Measurements from ENCODE around the gene METRNL. TPM values are rescaled to one million over a fixed set of nuclear protein-coding genes. Genes with fewer than 3 reads are reported as not detected.

Gene METRNL
- total RNA-seq, 1 experiment from 2014 or later, result 58.7 TPM

DNA sequence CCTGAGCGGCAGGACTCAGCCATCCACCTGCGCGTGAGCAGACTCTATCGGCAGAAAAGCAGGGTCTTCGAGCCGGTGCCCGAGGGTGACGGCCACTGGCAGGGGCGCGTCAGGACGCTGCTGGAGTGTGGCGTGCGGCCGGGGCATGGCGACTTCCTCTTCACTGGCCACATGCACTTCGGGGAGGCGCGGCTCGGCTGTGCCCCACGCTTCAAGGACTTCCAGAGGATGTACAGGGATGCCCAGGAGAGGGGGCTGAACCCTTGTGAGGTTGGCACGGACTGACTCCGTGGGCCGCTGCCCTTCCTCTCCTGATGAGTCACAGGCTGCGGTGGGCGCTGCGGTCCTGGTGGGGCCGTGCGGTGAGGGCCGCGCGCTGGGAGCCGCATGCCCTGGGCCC lies 14.9 kb downstream of the METRNL start:
- intact Hi-C loops (cut with micrococcal nuclease), result no loop called here
- Histone ChIP-seq H3K4me2 (ENCODE audit: low read length) (no peak overlapping the region), H3K27me3 (ENCODE audit: insufficient read depth, low read length) (no peaks in the 10 kb centered on the region), H2AFZ (ENCODE audit: low read depth, low read length, poor library complexity, severe bottlenecking) (no peak overlapping the region), H3K27ac (ENCODE audit: low read depth, low read length) (no peak overlapping the region), H3K79me2 (ENCODE audit: insufficient read depth, low read length) (peaks cover 23% of the 10 kb centered on the region), H3K9ac (ENCODE audit: low read length) (no peak overlapping the region), H3K36me3 (ENCODE audit: control insufficient read depth in 1 of 2, insufficient read depth in 2 of 2, low read length in 2 of 2) (peaks cover 11 to 19% of the 10 kb centered on the region in 2 experiments; a peak in 3 of 4 replicates), H3K4me3 (replicated peaks in 1 of 2; ENCODE audit: low read depth in 1 of 2, low read length in 2 of 2) (no peak overlapping the region), H3K4me1 (ENCODE audit: control insufficient read depth in 1 of 2, insufficient read depth in 2 of 2, low read length in 2 of 2) (peaks cover 0 to 4% of the 10 kb centered on the region in 2 experiments; a peak in 2 of 4 replicates), H3K9me3 (ENCODE audit: control insufficient read depth in 1 of 2, insufficient read depth in 1 of 2, low read depth in 1 of 2, low read length in 2 of 2) (no peaks in the 10 kb centered on the region), H3K9me2 (ENCODE audit: insufficient read depth) (no peaks in the 10 kb centered on the region), H4K20me1 (ENCODE audit: insufficient read depth) (no peaks in the 10 kb centered on the region)
- POLR2A ChIA-PET, result no interaction called here
- RAD21 ChIA-PET (ENCODE audit: low non-redundant PET in 1 of 2, low total read pairs in 2 of 2, uncharacterized antibody in 2 of 2, unreplicated experiment in 2 of 2), result no interaction called here
- TF ChIP-seq, protein P1, sequence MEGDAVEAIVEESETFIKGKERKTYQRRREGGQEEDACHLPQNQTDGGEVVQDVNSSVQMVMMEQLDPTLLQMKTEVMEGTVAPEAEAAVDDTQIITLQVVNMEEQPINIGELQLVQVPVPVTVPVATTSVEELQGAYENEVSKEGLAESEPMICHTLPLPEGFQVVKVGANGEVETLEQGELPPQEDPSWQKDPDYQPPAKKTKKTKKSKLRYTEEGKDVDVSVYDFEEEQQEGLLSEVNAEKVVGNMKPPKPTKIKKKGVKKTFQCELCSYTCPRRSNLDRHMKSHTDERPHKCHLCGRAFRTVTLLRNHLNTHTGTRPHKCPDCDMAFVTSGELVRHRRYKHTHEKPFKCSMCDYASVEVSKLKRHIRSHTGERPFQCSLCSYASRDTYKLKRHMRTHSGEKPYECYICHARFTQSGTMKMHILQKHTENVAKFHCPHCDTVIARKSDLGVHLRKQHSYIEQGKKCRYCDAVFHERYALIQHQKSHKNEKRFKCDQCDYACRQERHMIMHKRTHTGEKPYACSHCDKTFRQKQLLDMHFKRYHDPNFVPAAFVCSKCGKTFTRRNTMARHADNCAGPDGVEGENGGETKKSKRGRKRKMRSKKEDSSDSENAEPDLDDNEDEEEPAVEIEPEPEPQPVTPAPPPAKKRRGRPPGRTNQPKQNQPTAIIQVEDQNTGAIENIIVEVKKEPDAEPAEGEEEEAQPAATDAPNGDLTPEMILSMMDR (IDR thresholded peaks at IDR 0.05 in 2 of 3, conservative IDR thresholded peaks at IDR 0.05 in 1 of 3; ENCODE audit: borderline replicate concordance in 1 of 3, insufficient read depth in 1 of 3, low read depth in 2 of 3, low read length in 2 of 3), result no peak
- TF ChIP-seq EZH2 (IDR thresholded peaks at IDR 0.05), result no peak
- no peak for TF ChIP-seq ZFX (IDR thresholded peaks at IDR 0.05)
- no peak for TF ChIP-seq POLR2A (IDR thresholded peaks at IDR 0.05; ENCODE audit: borderline replicate concordance, extremely low read depth, insufficient read depth, insufficient read length)
- TF ChIP-seq SP1 (IDR thresholded peaks at IDR 0.05; ENCODE audit: low read depth), result no peak
- no peak for TF ChIP-seq ELF1 (IDR thresholded peaks at IDR 0.05; ENCODE audit: borderline replicate concordance, low read depth)
- no peak for TF ChIP-seq JUND (IDR thresholded peaks at IDR 0.05)
- TF ChIP-seq CEBPB (IDR thresholded peaks at IDR 0.05; ENCODE audit: low read depth), result no peak
- TF ChIP-seq, protein P2, sequence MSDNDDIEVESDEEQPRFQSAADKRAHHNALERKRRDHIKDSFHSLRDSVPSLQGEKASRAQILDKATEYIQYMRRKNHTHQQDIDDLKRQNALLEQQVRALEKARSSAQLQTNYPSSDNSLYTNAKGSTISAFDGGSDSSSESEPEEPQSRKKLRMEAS (IDR thresholded peaks at IDR 0.05), result no peak
- no peak for TF ChIP-seq FOSL1 (IDR thresholded peaks at IDR 0.05; ENCODE audit: low read depth)
- TF ChIP-seq SIN3A (IDR thresholded peaks at IDR 0.05; ENCODE audit: low read depth), result no peak
- no peak for TF ChIP-seq CBX3 (IDR thresholded peaks at IDR 0.05; ENCODE audit: low read depth)
- no peak for TF ChIP-seq EZH2phosphoT487 (IDR thresholded peaks at IDR 0.05; ENCODE audit: borderline replicate concordance)
- TF ChIP-seq, protein P3, sequence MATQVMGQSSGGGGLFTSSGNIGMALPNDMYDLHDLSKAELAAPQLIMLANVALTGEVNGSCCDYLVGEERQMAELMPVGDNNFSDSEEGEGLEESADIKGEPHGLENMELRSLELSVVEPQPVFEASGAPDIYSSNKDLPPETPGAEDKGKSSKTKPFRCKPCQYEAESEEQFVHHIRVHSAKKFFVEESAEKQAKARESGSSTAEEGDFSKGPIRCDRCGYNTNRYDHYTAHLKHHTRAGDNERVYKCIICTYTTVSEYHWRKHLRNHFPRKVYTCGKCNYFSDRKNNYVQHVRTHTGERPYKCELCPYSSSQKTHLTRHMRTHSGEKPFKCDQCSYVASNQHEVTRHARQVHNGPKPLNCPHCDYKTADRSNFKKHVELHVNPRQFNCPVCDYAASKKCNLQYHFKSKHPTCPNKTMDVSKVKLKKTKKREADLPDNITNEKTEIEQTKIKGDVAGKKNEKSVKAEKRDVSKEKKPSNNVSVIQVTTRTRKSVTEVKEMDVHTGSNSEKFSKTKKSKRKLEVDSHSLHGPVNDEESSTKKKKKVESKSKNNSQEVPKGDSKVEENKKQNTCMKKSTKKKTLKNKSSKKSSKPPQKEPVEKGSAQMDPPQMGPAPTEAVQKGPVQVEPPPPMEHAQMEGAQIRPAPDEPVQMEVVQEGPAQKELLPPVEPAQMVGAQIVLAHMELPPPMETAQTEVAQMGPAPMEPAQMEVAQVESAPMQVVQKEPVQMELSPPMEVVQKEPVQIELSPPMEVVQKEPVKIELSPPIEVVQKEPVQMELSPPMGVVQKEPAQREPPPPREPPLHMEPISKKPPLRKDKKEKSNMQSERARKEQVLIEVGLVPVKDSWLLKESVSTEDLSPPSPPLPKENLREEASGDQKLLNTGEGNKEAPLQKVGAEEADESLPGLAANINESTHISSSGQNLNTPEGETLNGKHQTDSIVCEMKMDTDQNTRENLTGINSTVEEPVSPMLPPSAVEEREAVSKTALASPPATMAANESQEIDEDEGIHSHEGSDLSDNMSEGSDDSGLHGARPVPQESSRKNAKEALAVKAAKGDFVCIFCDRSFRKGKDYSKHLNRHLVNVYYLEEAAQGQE (IDR thresholded peaks at IDR 0.05; ENCODE audit: low read depth), result no peak
- BruUV-seq (replicated peaks), result TSS peak; percentile 23
- DNase-seq (ENCODE audit: low read depth, low spot score) (no peak), ATAC-seq (no peak)
- CTCF ChIA-PET, result no interaction called here
